ENCODE data around the gene TNFRSF21.
"Not testable (repeated sequence)": the region's sequence is repeated elsewhere in the genome, so short reads cannot be mapped to it uniquely, and the experiment has no call there.

TNFRSF21 gene

GRCh38 chr6:47321577-47321976 is 11.9 kb upstream of the TNFRSF21 start:
- DNase-seq (ENCODE audit: low spot score), result no peak

- DNase-seq (ENCODE audit: low spot score), result no peak
These were observed 10.2 kb upstream of the TNFRSF21 start for GRCh38 chr6:47319867-47320266.

- DNase-seq (ENCODE audit: low spot score), result no peak
These were observed 9.7 kb upstream of the TNFRSF21 start for GRCh38 chr6:47319382-47319781.

GRCh38 chr6:47318236-47318989 is 8.7 kb upstream of the TNFRSF21 start:
- no peak for DNase-seq (ENCODE audit: low spot score)

- DNase-seq (ENCODE audit: low spot score), result not testable (repeated sequence)
These were observed 5.5 kb upstream of the TNFRSF21 start for GRCh38 chr6:47315181-47315580.

- DNase-seq (ENCODE audit: low spot score), result no peak
These were observed 401 bp upstream of the TNFRSF21 start for GRCh38 chr6:47310131-47310480.

GRCh38 chr6:47308552-47309290 is 984 bp downstream of the TNFRSF21 start:
- DNase-seq (ENCODE audit: low spot score), result peak; percentile 75

- DNase-seq (ENCODE audit: low spot score), result no peak
These were observed 1.5 kb downstream of the TNFRSF21 start for GRCh38 chr6:47308198-47308517.

GRCh38 chr6:47307362-47308197 is 2.1 kb downstream of the TNFRSF21 start:
- DNase-seq (ENCODE audit: low spot score), result no peak

GRCh38 chr6:47306887-47307286 is 2.8 kb downstream of the TNFRSF21 start:
- no peak for DNase-seq (ENCODE audit: low spot score)

- no peak for DNase-seq (ENCODE audit: low spot score)
These were observed 5.8 kb downstream of the TNFRSF21 start for GRCh38 chr6:47303861-47304260.

GRCh38 chr6:47303342-47303741 is 6.4 kb downstream of the TNFRSF21 start:
- no peak for DNase-seq (ENCODE audit: low spot score)

GRCh38 chr6:47302043-47302442 is 7.7 kb downstream of the TNFRSF21 start:
- DNase-seq (ENCODE audit: low spot score), result no peak

GRCh38 chr6:47301441-47301840 is 8.3 kb downstream of the TNFRSF21 start:
- no peak for DNase-seq (ENCODE audit: low spot score)

GRCh38 chr6:47300417-47300816 is 9.3 kb downstream of the TNFRSF21 start:
- DNase-seq (ENCODE audit: low spot score), result no peak

- DNase-seq (ENCODE audit: low spot score), result no peak
These were observed 9.7 kb downstream of the TNFRSF21 start for GRCh38 chr6:47299965-47300364.

- no peak for DNase-seq (ENCODE audit: low spot score)
These were observed 11.2 kb downstream of the TNFRSF21 start for GRCh38 chr6:47298475-47298874.

- DNase-seq (ENCODE audit: low spot score), result no peak
These were observed 14.7 kb downstream of the TNFRSF21 start for GRCh38 chr6:47294990-47295389.

- no peak for DNase-seq (ENCODE audit: low spot score)
These were observed 16.8 kb downstream of the TNFRSF21 start for GRCh38 chr6:47292944-47293343.

- no peak for DNase-seq (ENCODE audit: low spot score)
These were observed 17.7 kb downstream of the TNFRSF21 start for GRCh38 chr6:47292027-47292426.

GRCh38 chr6:47290124-47290834 is 19.4 kb downstream of the TNFRSF21 start:
- DNase-seq (ENCODE audit: low spot score), result no peak
